HG03469 (cell line): ENCODE results near the gene TTPAL.
A peak's percentile ranks its signal among the peaks of the same experiment; 100 is the strongest.

Experiments
- ATAC-seq: cut with Tn5 transposase; IDR thresholded peaks from one replicate; pipeline ENCODE4 v1.9.1; 2021; ENCODE audit warnings: mild to moderate bottlenecking, moderate library complexity, moderate number of reproducible peaks; ENCODE audit not compliant: unreplicated experiment

Gene TTPAL

GRCh38 chr20:44475694-44476560 lies at the start of gene TTPAL:
Gene TTPAL (plus strand): TSS chr20:44475874. CDS start chr20:44480000, 4,126 bp downstream.
- peak; percentile 61 for ATAC-seq

- no peak for ATAC-seq
Observed at GRCh38 chr20:44425923-44426322, 49.8 kb upstream of the TTPAL start.

GRCh38 chr20:44426879-44427790 lies 48.5 kb upstream of the TTPAL start:
- ATAC-seq, result no peak

GRCh38 chr20:44427804-44428173 lies 47.9 kb upstream of the TTPAL start:
- ATAC-seq, result no peak

- no peak for ATAC-seq
Observed at GRCh38 chr20:44428174-44429016, 47.3 kb upstream of the TTPAL start.

- no peak for ATAC-seq
Observed at GRCh38 chr20:44429017-44429339, 46.7 kb upstream of the TTPAL start.

GRCh38 chr20:44429419-44430269 lies 46.0 kb upstream of the TTPAL start:
- ATAC-seq, result no peak

GRCh38 chr20:44430270-44431065 lies 45.2 kb upstream of the TTPAL start:
- no peak for ATAC-seq

- no peak for ATAC-seq
Observed at GRCh38 chr20:44431118-44431501, 44.6 kb upstream of the TTPAL start.

- no peak for ATAC-seq
Observed at GRCh38 chr20:44431502-44432234, 44.0 kb upstream of the TTPAL start.

- ATAC-seq, result no peak
Observed at GRCh38 chr20:44432618-44433577, 42.8 kb upstream of the TTPAL start.

GRCh38 chr20:44433751-44434538 lies 41.7 kb upstream of the TTPAL start:
- no peak for ATAC-seq

- ATAC-seq, result no peak
Observed at GRCh38 chr20:44435630-44436335, 39.9 kb upstream of the TTPAL start.

GRCh38 chr20:44436393-44436792 lies 39.3 kb upstream of the TTPAL start:
- no peak for ATAC-seq

- ATAC-seq, result no peak
Observed at GRCh38 chr20:44437497-44437896, 38.2 kb upstream of the TTPAL start.

GRCh38 chr20:44438782-44439181 lies 36.9 kb upstream of the TTPAL start:
- no peak for ATAC-seq
